Caco-2 (cell line): ENCODE results near the gene SPATA16. TPM values are rescaled to one million over a fixed set of nuclear protein-coding genes. Genes with fewer than 3 reads are reported as not detected.

Experiments used
- BruUV-seq: library from RNA; stranded (reverse); fragments of 400-500 nt; replicated peaks from 2 replicates; lab custom pipeline; 2021; lab: Mats Ljungman, UMichigan
- CTCF ChIA-PET: fragments of 300-600 bp; sonication (Branson Sonifier 250); formaldehyde crosslinking; loops from one replicate; lab custom pipeline; 2022; ENCODE audit warnings: antibody characterized with exemption; lab: Charles Lee
- POLR2A ChIA-PET: fragments of 300-600 bp; sonication (Branson Sonifier 250); formaldehyde crosslinking; loops from one replicate; lab custom pipeline; 2022; ENCODE audit warnings: antibody characterized with exemption; lab: Charles Lee
- DNase-seq, 2 experiments: peaks; one replicate each; pipeline versions ENCODE4 v3.0.0 to v3.0.0-alpha.2; 2020 to 2022
- H3K27me3 ChIP-seq: replicated peaks from 2 replicates; pipeline ENCODE4 v1.6.0; 2011; ENCODE audit warnings: low read length; ENCODE audit not compliant: control insufficient read depth, insufficient read depth
- H3K36me3 ChIP-seq: 2 replicates; pipeline ENCODE4 v1.5.1; 2011; ENCODE audit warnings: low read length; ENCODE audit not compliant: control insufficient read depth, insufficient read depth
- H3K4me1 ChIP-seq: fragments of 250-450 bp; sonication (Bioruptor Pico); 2 replicates; pipeline ENCODE4 v1.5.1; 2020; ENCODE audit warnings: mild to moderate bottlenecking
- H3K4me3 ChIP-seq: 2 replicates; pipeline ENCODE4 v1.5.1; 2011; ENCODE audit warnings: low read depth, mild to moderate bottlenecking, control low read depth, low read length
- H3K9me3 ChIP-seq: fragments of 250-450 bp; sonication (Bioruptor Pico); 2 replicates; pipeline ENCODE4 v1.5.1; 2020; ENCODE audit warnings: mild to moderate bottlenecking, moderate library complexity
- H3K27ac Mint-ChIP-seq: one replicate; pipeline ENCODE4 v1.8.0; 2022; ENCODE audit warnings: mixed read lengths; ENCODE audit not compliant: unreplicated experiment
- H3K27me3 Mint-ChIP-seq: one replicate; pipeline ENCODE4 v1.8.0; 2022; ENCODE audit warnings: mixed read lengths; ENCODE audit not compliant: insufficient read depth, unreplicated experiment
- H3K36me3 Mint-ChIP-seq: one replicate; pipeline ENCODE4 v1.8.0; 2022; ENCODE audit warnings: mild to moderate bottlenecking, mixed read lengths; ENCODE audit not compliant: insufficient read depth, unreplicated experiment
- H3K4me1 Mint-ChIP-seq: one replicate; pipeline ENCODE4 v1.8.0; 2022; ENCODE audit warnings: low read depth, mixed read lengths; ENCODE audit not compliant: unreplicated experiment
- H3K4me3 Mint-ChIP-seq: one replicate; pipeline ENCODE4 v1.8.0; 2022; ENCODE audit warnings: mild to moderate bottlenecking, moderate library complexity, mixed read lengths; ENCODE audit not compliant: unreplicated experiment
- H3K9me3 Mint-ChIP-seq: one replicate; pipeline ENCODE4 v1.8.0; 2022; ENCODE audit warnings: mixed read lengths; ENCODE audit not compliant: unreplicated experiment
- CTCF ChIP-seq, 2 experiments: fragments of 200-600 bp in 1 of 2; IDR thresholded peaks; 1 replicate in 1 of 2; 2 replicates in 1 of 2; pipeline versions ENCODE4 v1.5.1 to v1.8.0; 2011 to 2022; ENCODE audit warnings: antibody characterized with exemption in 1 of 2, control low read depth in 1 of 2, inconsistent platforms in 1 of 2, low read depth in 1 of 2, low read length in 1 of 2, mild to moderate bottlenecking in 1 of 2, moderate library complexity in 1 of 2; ENCODE audit not compliant: insufficient read depth in 1 of 2, severe bottlenecking in 1 of 2, unreplicated experiment in 1 of 2
- intact Hi-C: fragments of 100-400 bp; cut with micrococcal nuclease; formaldehyde crosslinking; loops from one replicate; pipeline ENCODE4 v1.10.0; 2022; ENCODE audit not compliant: unreplicated experiment
- total RNA-seq: library from RNA; stranded (reverse); gene quantifications from 2 replicates; pipeline ENCODE4 v1.2.3, GENCODE V29; 2022

SPATA16 gene
- total RNA-seq, 1 experiment from 2014 or later = not detected

GRCh38 chr3:172853921-172854666 is 286.9 kb downstream of the SPATA16 start:
- TF ChIP-seq CTCF (IDR thresholded peaks at IDR 0.05; ENCODE audit: insufficient read depth in 1 of 2, low read depth in 1 of 2, low read length in 1 of 2, severe bottlenecking in 1 of 2, unreplicated experiment in 1 of 2) = no peak
- H3K36me3 ChIP-seq = no peaks in the 10 kb centered on the region
- Mint-ChIP-seq H3K4me1 (no peaks in the 10 kb centered on the region), H3K27ac (no peak overlapping the region), H3K36me3 (no peaks in the 10 kb centered on the region), H3K27me3 (no peaks in the 10 kb centered on the region), H3K4me3 (no peak overlapping the region), H3K9me3 (peaks cover 15% of the 10 kb centered on the region)
- no peak for DNase-seq
- no peak overlapping the region for H3K4me3 ChIP-seq
- H3K9me3 ChIP-seq = no peaks in the 10 kb centered on the region
- no peaks in the 10 kb centered on the region for H3K27me3 ChIP-seq
- CTCF ChIA-PET = no interaction called here
- no TSS peak for BruUV-seq
- intact Hi-C loops = no loop called here
- peaks cover 10% of the 10 kb centered on the region; the same call in 1 of the 2 replicates for H3K4me1 ChIP-seq
- POLR2A ChIA-PET = no interaction called here

- Histone ChIP-seq H3K27me3 (no peaks in the 10 kb centered on the region), H3K36me3 (no peaks in the 10 kb centered on the region), H3K4me3 (no peak overlapping the region), H3K9me3 (no peaks in the 10 kb centered on the region), H3K4me1 (peaks cover 10% of the 10 kb centered on the region; the same call in 1 of the 2 replicates)
- Mint-ChIP-seq H3K36me3 (no peaks in the 10 kb centered on the region), H3K4me1 (no peaks in the 10 kb centered on the region), H3K27ac (no peak overlapping the region), H3K27me3 (no peaks in the 10 kb centered on the region), H3K9me3 (peaks cover 15% of the 10 kb centered on the region), H3K4me3 (no peak overlapping the region)
- BruUV-seq = no TSS peak
- intact Hi-C loops = no loop called here
- DNase-seq = no peak
- ChIA-PET CTCF (no interaction called here), POLR2A (no interaction called here)
- TF ChIP-seq CTCF (IDR thresholded peaks at IDR 0.05; ENCODE audit: insufficient read depth in 1 of 2, low read depth in 1 of 2, low read length in 1 of 2, severe bottlenecking in 1 of 2, unreplicated experiment in 1 of 2) = no peak
Observed at GRCh38 chr3:172853005-172853404, 288.0 kb downstream of the SPATA16 start.

- H3K4me3 Mint-ChIP-seq = no peak overlapping the region
- H3K4me1 Mint-ChIP-seq = no peaks in the 10 kb centered on the region
- no peaks in the 10 kb centered on the region for H3K36me3 Mint-ChIP-seq
- H3K27me3 Mint-ChIP-seq = no peaks in the 10 kb centered on the region
- TF ChIP-seq CTCF (IDR thresholded peaks at IDR 0.05; ENCODE audit: insufficient read depth in 1 of 2, low read depth in 1 of 2, low read length in 1 of 2, severe bottlenecking in 1 of 2, unreplicated experiment in 1 of 2) = no peak
- H3K4me3 ChIP-seq = no peak overlapping the region
- H3K9me3 ChIP-seq = no peaks in the 10 kb centered on the region
- no peaks in the 10 kb centered on the region for H3K27me3 ChIP-seq
- no peaks in the 10 kb centered on the region for H3K36me3 ChIP-seq
- BruUV-seq = no TSS peak
- ChIA-PET POLR2A (no interaction called here), CTCF (no interaction called here)
- no peak for DNase-seq
- H3K27ac Mint-ChIP-seq = no peak overlapping the region
- H3K9me3 Mint-ChIP-seq = no peaks in the 10 kb centered on the region
- no peaks in the 10 kb centered on the region for H3K4me1 ChIP-seq
- intact Hi-C loops = no loop called here
Observed at GRCh38 chr3:172848910-172849309, 292.1 kb downstream of the SPATA16 start.
